ENCODE measurements around the gene WDR64. TPM values are rescaled to one million over a fixed set of nuclear protein-coding genes. Genes with fewer than 3 reads are reported as not detected.

Gene WDR64
- total and polyA plus RNA-seq, 4 donors = 0.02 to 0.70 (median 0.17) TPM

GRCh38 chr1:241799416-241799815, 147.3 kb downstream of the WDR64 start (continued):
- TF ChIP-seq REST (IDR thresholded peaks at IDR 0.05) = no peak

GRCh38 chr1:241800640-241801039, 148.6 kb downstream of the WDR64 start:
- Histone ChIP-seq H3K4me1 (ENCODE audit: control insufficient read depth in 4 of 4, insufficient read depth in 4 of 4, low read length in 3 of 4) (no peaks in the 10 kb centered on the region), H3K9me3 (ENCODE audit: control insufficient read depth in 4 of 4, low read length in 3 of 4) (no peaks in the 10 kb centered on the region), H3K36me3 (ENCODE audit: control insufficient read depth in 4 of 4, insufficient read depth in 3 of 4, low read depth in 1 of 4, low read length in 3 of 4) (no peaks in the 10 kb centered on the region), H3K4me3 (ENCODE audit: low read depth in 1 of 3, low read length in 3 of 3) (no peak overlapping the region), H3K9ac (ENCODE audit: low read depth in 1 of 2, low read length in 2 of 2) (no peak overlapping the region), H3K27ac (ENCODE audit: low read depth in 1 of 2, low read length in 2 of 2) (no peak overlapping the region), H3K27me3 (ENCODE audit: control insufficient read depth in 4 of 4, insufficient read depth in 4 of 4, low read length in 3 of 4) (no peaks in the 10 kb centered on the region)
- 74% methylated on average over 3 of the region's 3 CpGs for WGBS
- DNase-seq (ENCODE audit: low spot score) = no peak
- TF ChIP-seq JUND (IDR thresholded peaks at IDR 0.05) (no peak), HNF4G (IDR thresholded peaks at IDR 0.05) (no peak), MAX (IDR thresholded peaks at IDR 0.05) (no peak), HNF4A (conservative IDR thresholded peaks at IDR 0.05) (no peak), GABPA (IDR thresholded peaks at IDR 0.05 in 1 of 2, conservative IDR thresholded peaks at IDR 0.05 in 1 of 2) (no peak)

- no peak for DNase-seq (ENCODE audit: low spot score)
Observed at GRCh38 chr1:241802863-241803262, 150.8 kb downstream of the WDR64 start.

More at GRCh38 chr1:241802863-241803262, 150.8 kb downstream of the WDR64 start:
- Histone ChIP-seq H3K27ac (ENCODE audit: low read depth in 1 of 2, low read length in 2 of 2) (no peak overlapping the region), H3K9me3 (ENCODE audit: control insufficient read depth in 4 of 4, low read length in 3 of 4) (no peaks in the 10 kb centered on the region), H3K27me3 (ENCODE audit: control insufficient read depth in 4 of 4, insufficient read depth in 4 of 4, low read length in 3 of 4) (no peaks in the 10 kb centered on the region), H3K9ac (ENCODE audit: low read depth in 1 of 2, low read length in 2 of 2) (no peak overlapping the region), H3K4me1 (ENCODE audit: control insufficient read depth in 4 of 4, insufficient read depth in 4 of 4, low read length in 3 of 4) (no peaks in the 10 kb centered on the region), H3K4me3 (ENCODE audit: low read depth in 1 of 3, low read length in 3 of 3) (no peak overlapping the region), H3K36me3 (ENCODE audit: control insufficient read depth in 4 of 4, insufficient read depth in 3 of 4, low read depth in 1 of 4, low read length in 3 of 4) (no peaks in the 10 kb centered on the region)
- 86% methylated on average over 3 of the region's 3 CpGs for WGBS
- TF ChIP-seq CTCF (IDR thresholded peaks at IDR 0.05; ENCODE audit: low read depth, low read length, missing input control) = no peak
- TF ChIP-seq RAD21 (IDR thresholded peaks at IDR 0.05) = no peak
- no peak for TF ChIP-seq ZBTB33 (IDR thresholded peaks at IDR 0.05)
- TF ChIP-seq FOXA1 (IDR thresholded peaks at IDR 0.05) = no peak
- no peak for TF ChIP-seq FOXA2 (IDR thresholded peaks at IDR 0.05)
- no peak for TF ChIP-seq NR2F2 (IDR thresholded peaks at IDR 0.05)
- no peak for TF ChIP-seq ATF3 (IDR thresholded peaks at IDR 0.05)
- TF ChIP-seq YY1 (IDR thresholded peaks at IDR 0.05) = no peak
- TF ChIP-seq JUND (IDR thresholded peaks at IDR 0.05) = no peak
- TF ChIP-seq MAX (IDR thresholded peaks at IDR 0.05) = no peak
- TF ChIP-seq REST (IDR thresholded peaks at IDR 0.05) = no peak
- TF ChIP-seq EGR1 (IDR thresholded peaks at IDR 0.05; ENCODE audit: low read depth in 2 of 2) = no peak
- no peak for TF ChIP-seq GABPA (IDR thresholded peaks at IDR 0.05 in 1 of 2, conservative IDR thresholded peaks at IDR 0.05 in 1 of 2)
- no peak for TF ChIP-seq HNF4A (conservative IDR thresholded peaks at IDR 0.05)
- TF ChIP-seq HNF4G (IDR thresholded peaks at IDR 0.05) = no peak
- TF ChIP-seq RXRA (IDR thresholded peaks at IDR 0.05) = no peak
- no peak for TF ChIP-seq SP1 (IDR thresholded peaks at IDR 0.05)
- no peak for TF ChIP-seq TAF1 (conservative IDR thresholded peaks at IDR 0.05)

All from liver (tissue), 9 donors.